SIG-M5 treated with dmso at 0.1 percent for 504 hours (cell line): ENCODE measurements around the gene KRTAP4-9.
"Not testable (repeated sequence)": the region's sequence is repeated elsewhere in the genome, so short reads cannot be mapped to it uniquely, and the experiment has no call there.

Source experiments
- DNase-seq: peaks from one replicate; lab custom pipeline; 2025; ENCODE audit not compliant: unreplicated experiment; lab: John Stamatoyannopoulos, UW

Gene KRTAP4-9

GRCh38 chr17:41096055-41096454, 9.1 kb upstream of the KRTAP4-9 start:
- DNase-seq = no peak

- no peak for DNase-seq
These were observed 7.1 kb upstream of the KRTAP4-9 start, which contains the start of gene KRTAP4-8 for GRCh38 chr17:41098042-41098441. Gene KRTAP4-8, minus strand, starts transcription at chr17:41098142. Its CDS starts 58 bp downstream, at chr17:41098084.

- no peak for DNase-seq
These were observed 6.7 kb upstream of the KRTAP4-9 start for GRCh38 chr17:41098481-41098880.

- not testable (repeated sequence) for DNase-seq
These were observed 5.3 kb upstream of the KRTAP4-9 start for GRCh38 chr17:41099682-41100480.

DNA sequence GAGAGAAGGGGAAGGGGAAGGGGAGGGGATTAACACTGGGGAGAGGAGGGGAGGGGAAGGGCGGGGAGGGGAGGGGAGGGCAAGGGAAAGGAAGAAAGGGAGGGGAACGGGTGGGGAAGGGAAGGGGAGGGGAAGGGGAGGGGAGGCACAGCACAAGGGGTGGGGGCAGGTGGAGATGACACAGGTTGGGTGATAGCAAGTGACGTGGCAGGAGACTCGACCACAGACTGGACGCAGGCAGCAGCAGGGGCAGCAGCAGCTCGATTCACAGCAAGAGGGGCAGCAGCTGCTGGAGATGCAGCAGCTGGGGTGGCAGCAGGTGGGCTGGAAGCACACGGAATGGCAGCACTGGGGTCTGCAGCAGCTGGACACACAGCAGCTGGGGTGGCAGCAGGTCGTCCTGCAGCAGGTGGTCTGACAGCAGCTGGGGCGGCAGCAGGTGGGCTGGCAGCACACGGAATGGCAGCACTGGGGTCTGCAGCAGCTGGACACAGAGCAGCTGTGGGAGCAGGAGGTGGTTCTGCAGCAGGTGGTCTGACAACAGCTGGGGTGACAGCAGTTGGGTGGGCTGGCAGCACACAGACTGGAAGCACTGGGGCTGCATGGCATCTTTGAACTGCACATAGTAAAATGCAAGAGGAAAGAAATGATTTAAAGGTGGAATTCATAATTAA, 3.5 kb upstream of the KRTAP4-9 start, which contains the start of gene KRTAP4-16:
KRTAP4-16 (minus strand) TSS at position 624 of the 674 bp plus-strand sequence; CDS start at position 624, 0 bp downstream.
- DNase-seq = no peak

GRCh38 chr17:41103896-41104295, 1.3 kb upstream of the KRTAP4-9 start:
- DNase-seq = no peak

DNA sequence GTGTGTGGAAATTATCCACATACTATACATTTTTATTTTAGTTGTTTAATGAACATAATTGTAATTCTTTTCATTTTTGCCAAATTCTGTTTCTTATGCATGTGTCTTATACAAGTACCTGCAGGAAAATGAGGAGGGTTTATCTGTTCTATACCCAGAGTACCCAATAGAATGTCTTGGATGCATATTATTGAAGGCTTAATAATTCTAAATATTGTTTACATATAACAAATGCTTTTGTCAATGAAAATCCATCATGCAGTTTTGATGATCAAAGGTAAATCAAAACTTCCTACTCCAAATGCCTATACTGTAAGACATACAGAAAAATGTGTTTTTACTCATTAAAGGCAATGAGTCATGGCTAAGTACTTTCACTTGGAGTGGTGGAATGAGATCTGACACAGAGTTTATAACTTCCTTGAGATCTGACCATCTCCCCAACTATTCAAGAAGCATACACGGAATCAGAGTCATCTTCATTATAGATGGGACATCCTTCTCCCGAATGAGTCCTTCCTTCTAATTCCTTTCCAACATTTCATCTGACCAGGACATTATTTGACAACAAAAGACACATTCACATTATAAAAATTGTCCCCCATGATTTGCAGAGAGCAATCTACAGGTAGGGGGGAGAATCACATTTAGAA, 677 bp upstream of the KRTAP4-9 start:
- not testable (repeated sequence) for DNase-seq

DNA sequence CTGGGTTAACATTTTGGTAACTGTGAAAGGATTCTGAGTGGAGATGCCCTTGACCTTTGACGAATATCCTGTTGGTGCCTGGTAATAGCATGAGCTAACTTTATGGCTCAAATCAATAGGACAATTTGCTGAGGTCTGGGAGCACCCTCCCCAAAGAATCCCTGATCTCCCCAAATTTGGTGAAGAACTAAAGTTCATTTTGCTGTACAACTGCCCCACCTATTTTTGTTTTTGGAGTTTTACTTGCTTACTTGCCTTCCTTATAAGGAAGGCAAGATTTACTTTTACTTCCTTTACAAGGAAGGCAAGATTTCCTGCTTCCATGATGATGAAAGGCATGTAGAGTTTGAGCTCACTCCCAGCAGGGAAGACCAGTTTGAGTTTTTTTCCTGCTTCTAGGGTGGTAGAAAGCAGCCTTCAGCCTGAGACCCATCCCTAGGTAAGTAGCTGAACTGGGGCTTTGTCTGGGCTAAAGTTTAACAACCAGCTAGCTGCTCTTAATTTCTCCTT, 2.8 kb downstream of the KRTAP4-9 start:
- DNase-seq = no peak

DNA sequence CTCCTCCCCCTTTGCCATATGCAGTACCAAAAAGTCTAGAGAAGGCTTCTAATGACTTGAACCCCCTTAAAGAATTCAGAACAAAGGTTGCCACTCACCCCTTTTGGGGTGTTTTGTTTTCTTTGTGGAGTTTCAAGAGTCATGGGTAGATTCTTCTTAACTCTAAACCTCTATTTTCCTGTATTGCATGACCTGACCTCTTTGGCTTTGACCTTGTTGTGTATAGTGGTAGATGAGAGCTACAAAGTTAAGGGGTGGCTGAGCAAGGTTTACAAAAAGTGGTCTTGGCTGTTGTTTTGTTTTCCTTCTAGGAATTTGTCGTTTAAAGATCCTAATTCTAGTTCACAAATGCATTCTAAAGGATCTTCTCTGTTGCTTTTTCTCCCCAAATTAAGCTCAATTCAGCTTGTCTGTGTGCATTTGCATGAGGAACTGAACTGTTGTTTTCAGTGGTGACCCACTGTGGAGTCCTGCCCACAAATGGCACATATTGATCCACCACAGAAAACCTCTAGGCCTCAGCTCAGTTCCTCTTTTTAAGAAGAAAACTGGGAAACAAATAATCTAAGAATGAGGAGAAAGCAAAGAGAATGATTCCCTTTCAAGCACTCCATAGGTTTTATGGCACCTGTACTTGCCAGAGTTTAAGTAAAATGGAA, 3.7 kb downstream of the KRTAP4-9 start:
- DNase-seq = not testable (repeated sequence)

DNA sequence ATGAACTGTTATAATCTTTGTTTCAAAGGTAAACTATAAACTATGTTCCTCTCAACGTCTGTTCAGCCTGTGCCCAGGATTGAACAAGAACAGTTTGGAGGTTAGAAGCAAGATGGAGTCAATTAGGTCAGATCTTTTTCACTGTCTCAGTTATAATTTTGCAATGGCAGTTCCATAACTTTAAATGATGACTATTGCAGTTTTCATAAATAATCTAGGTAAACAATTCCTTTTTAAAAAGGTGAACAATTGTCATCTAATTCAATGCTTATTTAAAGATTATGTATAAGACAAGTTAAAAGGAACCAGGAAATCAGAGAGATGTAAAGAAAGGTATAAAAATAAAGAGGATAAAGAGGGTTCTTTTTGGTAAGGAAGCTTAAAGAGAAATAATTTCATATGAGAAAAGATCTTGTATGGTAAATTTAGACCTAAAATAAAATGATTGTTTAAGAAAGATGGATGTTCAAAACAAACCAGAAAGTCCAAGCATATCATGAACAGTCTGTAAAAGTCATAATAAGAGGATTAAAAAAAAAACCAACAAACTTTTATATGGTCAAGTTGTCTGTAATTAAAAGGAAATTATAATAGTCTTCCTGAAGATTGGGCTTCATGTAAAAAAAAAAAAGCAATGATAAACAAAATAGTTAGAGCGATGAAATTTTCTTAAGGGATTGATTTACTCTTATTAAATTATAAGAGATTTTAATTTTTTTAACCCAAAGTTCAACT, 6.1 kb downstream of the KRTAP4-9 start:
- DNase-seq = no peak

- DNase-seq = no peak
These were observed 11.1 kb downstream of the KRTAP4-9 start for GRCh38 chr17:41116297-41116696.

- not testable (repeated sequence) for DNase-seq
These were observed 12.7 kb downstream of the KRTAP4-9 start, which contains the start of gene KRTAP4-11 for GRCh38 chr17:41117846-41118386. Gene KRTAP4-11, minus strand, starts transcription at chr17:41118373. Its CDS starts 58 bp downstream, at chr17:41118315.

GRCh38 chr17:41118721-41119120, 13.5 kb downstream of the KRTAP4-9 start:
- DNase-seq = no peak

DNA sequence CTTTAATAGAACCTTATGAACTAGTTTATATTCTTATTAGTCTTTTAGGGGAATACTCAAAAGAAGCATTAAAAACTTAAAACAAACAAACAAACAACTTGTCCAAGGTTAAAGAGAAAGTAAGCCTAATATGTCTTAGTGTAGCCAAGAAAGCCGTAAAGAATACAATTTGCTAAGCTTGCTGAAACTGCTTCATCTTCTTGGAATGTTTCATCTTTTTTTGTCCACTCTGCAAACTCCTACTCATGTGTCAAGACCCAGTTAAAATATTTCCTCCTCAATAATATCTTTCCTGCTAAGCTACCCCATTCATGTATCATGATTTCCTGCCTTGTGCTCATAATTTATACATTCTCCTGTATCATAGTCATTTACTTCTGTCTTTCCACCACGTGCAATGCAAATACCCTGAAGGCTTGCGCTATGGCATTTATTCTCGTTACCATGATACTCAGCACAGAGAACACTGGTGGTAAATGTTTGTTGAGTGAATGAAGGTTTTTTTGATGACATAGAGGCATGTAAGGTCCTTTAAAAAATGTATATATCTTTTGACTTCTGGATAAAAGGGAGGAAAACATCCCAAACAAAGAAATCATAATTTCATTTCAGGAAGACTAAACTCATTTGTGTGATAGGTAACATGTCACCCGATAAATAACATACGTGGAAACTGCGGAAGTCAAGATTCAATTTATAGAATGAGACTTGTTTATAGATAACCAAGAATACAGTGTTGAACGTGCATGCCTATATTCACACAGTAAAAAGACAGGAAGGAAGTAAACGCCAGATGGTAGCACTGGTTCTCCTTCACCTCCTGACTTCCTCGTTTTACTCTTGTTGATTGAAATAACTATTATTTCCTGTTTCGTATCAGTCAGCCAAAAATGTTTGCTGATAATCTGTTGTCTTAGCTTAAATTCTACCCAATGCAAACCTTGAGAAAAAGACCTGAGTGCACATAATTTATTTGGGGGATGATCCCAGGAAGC, 14.8 kb downstream of the KRTAP4-9 start:
- not testable (repeated sequence) for DNase-seq

GRCh38 chr17:41121742-41122141, 16.6 kb downstream of the KRTAP4-9 start:
- DNase-seq = no peak

GRCh38 chr17:41123292-41123990, 18.3 kb downstream of the KRTAP4-9 start:
- DNase-seq = not testable (repeated sequence)

GRCh38 chr17:41123991-41124371, 18.8 kb downstream of the KRTAP4-9 start, which contains the start of gene KRTAP4-12:
Gene KRTAP4-12, minus strand, starts transcription at chr17:41124182. Its CDS starts 60 bp downstream, at chr17:41124122.
- not testable (repeated sequence) for DNase-seq

DNA sequence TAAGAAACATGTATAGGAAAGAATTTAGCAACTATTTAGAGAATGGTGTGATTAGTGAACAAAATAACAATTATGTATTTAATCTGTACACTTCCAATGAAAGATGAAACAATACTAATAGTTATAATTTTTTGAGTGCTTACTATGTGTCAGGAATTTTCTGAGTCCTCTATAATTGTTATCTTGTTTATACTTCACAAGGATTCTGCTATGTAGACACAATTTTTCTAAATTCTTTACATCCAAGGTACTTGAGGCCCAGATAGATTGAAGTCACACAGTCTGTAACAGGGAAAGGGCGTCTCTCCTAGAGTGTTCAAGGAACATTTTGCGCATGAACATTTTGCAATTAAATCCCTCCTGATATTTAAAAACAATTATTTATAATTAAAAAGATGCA, 19.9 kb downstream of the KRTAP4-9 start:
- no peak for DNase-seq
